Amygdala (tissue), 56 donors: ENCODE measurements around the gene APBA2.

ENCODE experiments used
- DNase-seq, 56 donors: peaks; one replicate each; lab custom pipeline; 2025; lab: John Stamatoyannopoulos, UW

Gene APBA2

DNA sequence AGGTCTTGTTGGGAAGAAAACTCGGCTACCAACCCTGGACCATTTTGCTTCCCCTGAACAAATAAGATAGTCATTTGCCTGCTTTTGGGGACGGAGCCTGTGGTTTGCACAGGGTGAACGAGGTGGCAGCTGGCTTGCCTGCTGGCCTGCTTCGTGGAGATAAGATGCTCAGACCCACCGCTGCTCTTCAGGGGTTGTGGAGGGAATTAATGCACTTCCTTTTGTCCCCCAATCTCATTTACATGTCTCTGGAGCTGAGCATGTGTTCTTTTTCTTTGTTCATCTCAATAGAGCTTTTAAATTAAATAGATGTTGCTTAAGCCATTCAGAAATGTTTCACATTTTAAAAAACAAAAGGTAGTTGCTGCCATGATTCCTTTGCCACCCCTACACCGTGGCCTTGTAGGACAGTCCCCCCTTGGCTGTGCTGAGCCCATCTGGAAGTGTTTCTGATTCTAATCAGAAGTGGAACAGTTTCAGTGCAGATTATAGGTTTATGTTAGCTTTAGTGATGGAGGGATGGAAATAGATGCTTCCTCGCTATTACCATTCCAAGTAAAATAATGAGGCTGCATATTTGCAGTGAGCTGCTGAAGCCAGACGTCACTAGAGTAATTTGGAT is 25.6 kb downstream of the APBA2 start:
- DNase-seq = no peak

DNA sequence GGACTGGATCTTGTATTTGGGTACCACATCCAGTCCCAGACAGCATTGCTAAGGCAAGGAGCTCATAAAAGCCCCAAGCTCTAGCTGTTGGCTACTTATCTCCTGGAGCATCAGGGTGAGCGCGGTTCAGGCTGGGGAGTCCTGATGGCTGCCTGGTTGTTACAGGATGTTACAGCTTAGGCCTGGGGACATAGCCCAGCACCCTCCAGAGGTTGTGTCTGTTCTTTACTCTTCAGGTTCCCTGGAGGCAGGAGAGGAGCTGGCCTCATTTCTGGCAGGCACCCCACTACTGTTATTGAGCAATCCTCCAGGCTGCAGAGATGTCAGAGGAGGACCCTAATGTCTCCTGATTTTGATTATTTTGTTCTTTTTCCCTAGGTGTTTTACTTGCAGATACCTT is 26.6 kb downstream of the APBA2 start:
- DNase-seq = no peak

DNA sequence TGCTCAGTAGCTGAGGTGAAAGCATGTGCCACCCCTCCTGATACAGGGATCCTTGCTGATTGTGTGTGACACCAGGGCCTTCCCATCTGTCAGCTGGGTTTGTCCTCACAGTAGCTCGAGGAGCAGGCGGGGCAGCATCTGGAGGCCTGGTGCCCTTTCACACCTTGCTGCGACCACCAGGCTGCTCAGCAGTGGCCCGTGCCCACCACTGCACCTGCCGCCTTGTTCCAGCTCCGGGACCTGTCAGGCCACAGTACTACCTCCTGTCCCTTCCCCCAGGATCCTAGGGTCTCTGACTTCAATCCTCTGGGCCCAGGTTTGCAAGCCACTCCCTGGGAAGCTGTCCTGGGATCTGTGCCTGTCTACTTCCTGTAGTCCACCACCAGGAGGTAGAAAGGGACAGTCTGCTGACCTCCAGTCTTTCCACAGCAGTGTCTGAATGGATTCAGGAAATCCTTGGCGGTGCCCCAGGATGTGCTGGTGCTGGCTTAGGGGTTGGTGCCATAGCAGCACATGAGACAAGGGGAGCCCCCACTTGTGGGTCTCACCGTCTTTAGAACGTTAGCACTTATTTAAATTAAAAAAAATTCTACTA is 27.5 kb downstream of the APBA2 start:
- no peak for DNase-seq

DNA sequence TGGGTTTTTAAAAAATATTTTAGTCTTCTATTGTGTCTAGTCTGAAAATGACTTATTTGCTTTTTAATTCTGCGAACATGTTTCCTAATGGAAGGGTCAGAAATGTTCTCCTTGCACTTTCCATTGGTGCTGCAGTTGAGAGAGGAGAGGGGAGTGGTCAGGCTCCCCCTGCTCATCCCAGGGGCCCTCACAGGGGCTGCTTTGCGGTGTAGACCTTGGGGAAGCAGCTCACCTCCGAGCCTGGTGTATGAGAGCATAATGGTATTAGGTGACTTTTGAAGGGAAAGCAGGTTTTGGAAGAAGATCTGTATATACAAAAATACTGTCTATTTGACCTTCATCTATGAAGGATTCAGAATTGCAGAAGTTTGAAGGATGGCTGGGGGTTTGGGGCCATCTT is 28.3 kb downstream of the APBA2 start:
- DNase-seq = no peak

DNA sequence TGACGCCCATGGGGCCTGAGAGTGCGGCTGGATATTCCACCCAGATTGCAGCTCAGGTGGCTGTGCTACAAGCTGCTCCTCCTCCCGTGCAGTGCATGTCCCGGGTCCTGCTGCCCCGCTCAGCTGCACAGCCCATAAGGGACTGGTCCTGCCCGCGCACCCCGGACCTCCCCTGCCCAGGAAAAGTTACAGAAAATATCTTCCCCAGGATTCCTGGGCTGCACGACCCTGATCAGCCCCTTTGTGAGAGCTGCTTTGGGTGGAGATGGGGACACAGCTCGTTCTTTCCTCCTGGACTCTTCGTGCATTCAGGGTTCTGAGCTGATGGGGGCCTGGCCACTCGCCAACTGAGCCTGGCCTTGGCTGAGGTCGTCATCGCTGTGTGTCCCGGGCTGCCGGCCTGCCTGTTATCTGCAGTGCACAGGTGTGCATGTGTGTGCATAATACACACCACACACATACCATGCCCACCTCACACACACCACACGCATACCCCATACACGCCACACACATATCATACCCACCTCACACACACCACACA is 28.8 kb downstream of the APBA2 start:
- no peak for DNase-seq

DNA sequence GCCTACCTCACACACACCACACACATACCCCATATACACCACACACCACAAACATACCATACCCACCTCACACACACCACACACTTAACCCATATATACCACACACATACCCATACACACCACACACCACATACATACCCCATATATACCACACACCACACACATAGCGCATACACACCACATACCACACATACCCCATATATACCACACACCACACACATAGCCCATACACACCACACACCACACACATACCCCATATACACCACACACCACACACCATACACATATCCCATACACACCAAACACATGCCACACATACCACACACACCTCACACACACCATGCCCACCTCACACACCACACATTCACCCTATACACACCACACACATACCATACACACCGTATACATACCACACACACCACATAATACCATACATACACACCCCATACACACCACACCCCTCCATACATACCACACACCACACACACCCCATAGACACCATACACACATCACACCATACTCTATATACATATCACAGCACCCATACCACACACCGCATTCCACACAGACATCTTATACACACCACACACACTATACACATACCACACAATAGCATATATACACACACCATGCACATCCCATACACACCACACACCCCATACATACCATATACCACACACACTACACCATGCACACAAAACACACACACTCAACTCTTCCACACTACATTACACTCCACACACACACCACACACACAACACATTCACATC is 29.5 kb downstream of the APBA2 start:
- no peak for DNase-seq

DNA sequence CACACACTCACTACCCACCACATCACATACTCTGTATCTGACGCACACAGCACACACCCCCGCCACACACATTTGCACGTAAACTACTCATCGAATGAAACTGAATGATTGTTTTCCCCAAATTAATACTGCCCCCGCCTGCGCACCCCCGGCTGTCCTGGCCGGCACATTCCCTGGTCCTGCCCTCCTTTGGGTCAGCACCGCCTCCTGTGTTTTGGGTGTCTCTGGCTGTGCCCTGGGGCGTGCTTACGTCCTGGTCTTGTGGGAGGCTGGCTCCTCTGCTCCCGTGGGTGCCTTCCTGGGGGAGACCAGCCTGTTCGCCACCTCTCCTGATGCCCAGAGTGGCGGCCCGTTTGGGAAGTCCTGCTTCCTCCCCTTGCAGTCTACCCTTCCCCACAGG is 30.2 kb downstream of the APBA2 start:
- no peak for DNase-seq

DNA sequence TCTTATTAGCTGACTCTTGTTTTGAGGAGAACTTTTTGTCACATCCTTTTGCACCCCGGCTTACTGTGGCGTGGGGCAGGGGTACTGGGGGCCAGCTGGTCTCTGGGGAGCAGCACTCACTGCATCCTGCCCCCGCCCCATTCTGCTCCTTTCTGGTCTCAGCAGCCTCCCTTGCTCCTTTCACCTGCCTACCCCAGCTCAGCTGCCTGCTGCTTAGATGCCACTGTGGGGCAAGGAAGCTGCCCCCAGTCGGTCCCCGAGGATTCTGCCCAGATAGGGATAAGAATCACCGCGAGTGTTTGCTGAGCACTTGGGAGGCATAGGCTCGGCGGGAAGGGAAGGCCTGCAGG is 32.0 kb downstream of the APBA2 start:
- DNase-seq = no peak

DNA sequence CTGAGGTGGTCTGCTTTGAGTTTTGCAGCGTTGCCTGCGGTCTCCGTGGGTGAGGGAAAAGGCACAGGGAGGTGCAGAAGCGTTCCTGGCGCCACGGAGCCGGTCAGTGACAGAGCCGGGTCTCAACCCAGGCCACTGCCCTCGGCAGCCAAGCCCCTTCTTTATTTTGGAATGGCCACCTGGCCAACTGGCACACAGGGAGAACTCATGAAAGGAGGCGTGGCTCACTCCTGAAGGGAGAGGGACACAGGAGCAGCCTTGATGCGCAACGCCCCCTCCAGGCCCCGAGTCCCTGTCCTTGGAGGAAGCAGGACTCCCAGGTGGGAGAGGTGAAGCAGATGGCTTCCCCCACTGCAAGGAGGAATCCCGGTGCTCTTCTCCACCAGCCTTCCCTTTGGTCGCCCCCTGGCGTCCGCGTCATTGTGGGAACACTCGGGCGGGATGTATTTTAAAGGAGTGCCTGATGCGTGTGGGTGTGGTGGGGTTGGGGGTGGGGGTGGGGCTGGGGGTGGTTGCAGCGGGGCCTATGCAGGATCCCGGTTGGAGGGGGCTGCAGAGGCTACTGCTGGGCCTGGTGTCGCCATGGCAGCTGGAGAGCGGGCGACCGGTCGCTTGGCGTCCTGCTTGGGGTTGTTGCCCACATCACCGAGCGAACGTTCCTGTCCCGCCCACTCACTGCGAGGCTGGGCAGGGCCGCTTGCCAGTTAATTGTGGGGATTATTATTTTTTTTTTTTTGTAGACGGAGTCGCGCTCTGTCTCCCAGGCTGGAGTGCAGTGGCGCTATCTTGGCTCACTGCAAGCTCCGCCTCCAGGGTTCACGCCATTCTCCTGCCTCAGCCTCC is 32.6 kb downstream of the APBA2 start:
- no peak for DNase-seq

DNA sequence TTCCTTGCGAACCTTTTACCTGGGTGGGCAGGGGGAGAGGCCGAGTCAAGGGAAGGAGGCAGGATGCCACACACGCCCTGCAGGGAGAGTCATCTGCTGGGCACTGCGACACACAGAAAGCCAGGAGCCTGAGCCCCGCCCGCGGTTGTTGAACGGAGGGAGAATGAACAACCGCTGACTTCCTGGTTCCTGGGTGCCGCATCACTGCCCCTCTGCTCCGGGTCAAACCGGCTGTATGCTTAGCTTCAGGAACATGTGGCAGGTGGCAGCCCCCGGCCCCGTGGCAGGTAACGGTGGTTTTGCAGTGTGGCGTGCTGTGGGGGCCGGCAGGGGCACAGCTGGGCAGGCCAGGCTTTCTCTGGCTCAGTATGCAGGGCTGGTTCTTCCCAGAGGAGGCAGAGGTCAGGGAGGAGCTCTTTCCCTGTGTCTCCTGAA is 33.4 kb downstream of the APBA2 start:
- DNase-seq = no peak

DNA sequence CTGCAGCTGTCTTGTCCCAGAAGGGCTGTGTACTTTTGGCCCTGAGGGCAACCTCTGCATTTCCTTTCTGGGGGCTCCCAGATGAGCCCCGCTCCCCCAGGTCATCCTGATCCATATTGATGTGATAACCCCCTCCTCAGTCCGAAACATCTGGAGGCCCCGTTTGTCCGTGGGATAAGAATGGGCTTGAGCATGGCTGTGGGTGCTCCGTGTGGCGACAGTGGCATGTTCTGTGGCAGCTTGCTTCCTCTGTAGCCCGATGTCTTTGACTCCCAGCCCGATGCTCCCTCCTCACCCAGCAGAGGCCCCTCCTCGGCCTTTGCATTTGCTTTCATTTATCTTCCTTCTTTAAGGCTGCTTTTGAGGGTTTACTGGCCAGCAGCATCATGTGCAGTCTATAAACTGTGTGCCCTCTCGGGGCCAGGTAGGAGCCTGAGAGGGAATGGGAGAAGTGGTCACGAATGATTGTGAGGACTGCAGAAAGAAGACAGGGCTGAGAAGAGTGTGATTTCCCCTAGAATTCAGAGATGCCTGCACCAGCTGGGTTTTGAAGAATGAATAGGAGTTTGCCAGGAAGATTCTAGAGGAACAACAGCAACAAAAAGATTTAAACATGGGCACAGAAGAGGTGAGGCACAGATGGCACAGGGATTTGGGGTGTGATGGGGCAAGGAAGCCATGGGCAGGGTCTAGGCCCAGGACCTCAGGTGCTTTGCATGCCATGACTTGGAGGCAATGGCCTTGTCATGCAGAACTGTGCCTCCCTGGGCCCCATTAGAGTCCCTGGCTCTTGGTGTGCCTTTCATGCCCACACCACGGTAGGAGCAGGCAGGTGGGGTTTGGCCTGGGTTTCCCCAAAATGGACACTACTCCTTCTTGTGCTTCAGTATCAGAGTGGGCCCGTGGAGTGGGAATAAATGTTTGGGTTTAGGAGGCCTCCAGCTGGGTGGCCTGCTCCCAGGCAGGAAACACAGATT is 34.2 kb downstream of the APBA2 start:
- no peak for DNase-seq

DNA sequence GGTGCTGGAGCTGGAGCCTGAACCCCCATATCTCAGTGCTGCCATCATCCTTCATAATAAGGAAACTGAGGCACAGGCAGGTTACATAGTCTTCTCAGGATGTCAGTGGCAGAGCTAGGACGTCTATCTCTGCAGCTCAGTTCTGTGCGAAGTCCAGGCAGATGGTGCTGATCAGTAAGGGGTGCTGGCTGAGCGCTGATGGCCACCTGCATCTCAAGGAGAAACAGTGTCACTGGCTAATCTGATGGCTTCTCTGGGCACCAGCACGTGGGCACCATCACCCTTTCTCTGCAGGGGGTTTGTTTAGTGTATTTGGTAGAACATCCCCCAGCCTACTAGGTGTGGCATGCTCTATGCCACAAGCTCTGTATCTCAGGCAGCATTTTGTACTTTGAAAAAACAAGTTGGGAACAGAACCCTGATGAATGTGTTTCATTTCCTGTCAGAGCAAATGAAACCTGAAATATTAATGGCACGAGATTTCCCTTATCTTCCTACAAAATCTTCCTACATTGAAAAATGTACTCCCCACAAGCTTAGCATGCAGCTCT is 35.1 kb downstream of the APBA2 start:
- no peak for DNase-seq

DNA sequence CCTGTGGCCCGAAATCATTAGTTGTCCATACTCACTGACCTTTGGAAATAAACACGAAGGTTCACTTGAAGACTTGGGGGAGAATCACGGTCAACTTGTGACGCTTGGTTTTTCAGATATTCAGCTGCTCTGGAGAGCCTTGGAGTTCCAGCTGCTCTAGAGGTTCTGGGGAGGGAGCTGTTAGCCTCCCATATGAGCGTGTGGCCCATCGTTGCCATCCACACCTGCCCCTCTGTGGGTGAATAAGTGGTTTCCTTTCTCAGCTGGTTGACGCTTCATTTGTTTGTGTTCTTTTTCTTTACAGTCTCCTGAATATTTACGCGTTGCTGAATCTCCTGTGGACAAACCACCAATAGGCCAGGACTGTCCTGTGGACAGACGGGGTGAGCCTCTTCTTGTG is 35.6 kb downstream of the APBA2 start:
- DNase-seq = no peak

DNA sequence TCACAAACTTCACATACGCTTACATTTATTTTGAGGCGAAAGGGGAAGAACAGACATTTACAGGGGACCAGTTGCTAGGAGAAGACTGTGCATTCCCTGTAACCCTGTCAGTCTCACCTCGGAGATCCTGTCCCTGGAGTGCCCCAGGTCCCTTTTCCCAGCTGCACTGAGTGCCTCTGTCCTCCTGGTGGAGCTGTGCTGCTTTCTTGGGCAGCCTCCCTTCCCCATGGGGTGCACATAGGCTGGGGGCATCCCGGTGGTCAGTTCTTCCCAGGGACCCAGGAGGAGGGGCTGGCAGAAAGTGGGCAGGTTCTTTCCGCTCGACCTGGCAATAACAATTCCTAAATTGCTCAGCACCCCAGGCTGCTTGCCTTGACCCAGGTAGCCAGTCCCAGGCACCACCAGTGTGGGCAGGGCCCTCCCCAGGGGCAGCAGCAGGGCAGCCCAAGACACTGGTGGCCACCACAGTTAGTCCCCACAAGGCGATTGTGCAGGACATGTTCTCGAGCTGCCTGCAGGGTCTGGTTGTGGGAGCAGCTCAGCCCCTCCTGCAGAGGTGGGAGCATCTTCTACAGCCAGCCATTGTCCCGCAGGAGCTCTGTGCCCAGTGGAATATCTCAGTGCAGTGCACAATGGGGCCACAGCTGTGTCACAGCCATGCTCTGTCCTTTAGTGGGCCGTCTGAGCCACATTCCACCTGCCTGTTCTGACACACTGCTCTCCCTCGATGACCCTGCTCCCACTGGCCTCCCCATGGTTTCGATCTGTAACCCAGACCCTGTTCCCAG is 36.3 kb downstream of the APBA2 start:
- DNase-seq = peak in 3 of 56 donors; percentile 17 to 31 (median 26)

DNA sequence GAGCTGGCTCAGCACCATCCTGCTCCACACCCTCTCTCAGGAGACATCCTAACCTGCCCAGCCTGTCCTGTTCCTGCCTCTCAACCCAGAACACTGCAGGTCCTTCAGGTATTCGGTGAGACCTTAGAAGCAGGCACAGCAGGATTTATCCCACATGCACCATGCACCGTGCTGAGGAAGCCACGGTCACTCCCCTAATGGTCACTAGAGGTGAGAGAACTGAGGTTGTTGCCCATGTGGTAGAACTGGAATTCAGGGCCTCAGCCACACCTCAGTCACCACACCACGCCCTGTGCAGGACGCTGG is 36.9 kb downstream of the APBA2 start:
- no peak for DNase-seq

DNA sequence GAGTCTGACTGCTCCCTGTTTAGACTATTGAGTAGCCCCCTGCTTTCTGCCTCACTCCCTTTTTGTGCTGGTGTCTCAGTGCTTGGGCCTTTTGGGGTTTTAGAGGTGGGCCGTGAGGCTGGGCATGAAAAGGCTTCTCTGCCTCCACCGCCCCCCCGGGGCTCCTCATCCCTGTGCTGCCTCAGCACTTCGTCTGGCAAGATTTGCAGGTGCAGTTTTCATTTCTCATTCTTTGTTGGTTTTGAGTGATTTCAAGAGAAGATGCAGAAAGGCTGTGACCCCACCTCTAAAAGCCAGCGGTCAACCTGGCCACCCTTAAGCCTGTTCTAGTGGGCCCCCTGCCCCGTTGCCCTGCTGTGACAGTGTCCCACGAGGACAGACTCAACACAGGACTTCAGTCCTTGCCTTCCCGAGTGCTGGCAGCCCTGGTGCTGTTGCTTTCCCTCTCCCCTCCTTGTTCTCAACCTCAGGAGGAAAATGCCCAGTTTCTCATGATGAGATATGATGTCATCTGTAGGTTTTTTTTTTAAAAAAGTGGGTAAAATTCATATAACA is 38.0 kb downstream of the APBA2 start:
- DNase-seq = no peak

DNA sequence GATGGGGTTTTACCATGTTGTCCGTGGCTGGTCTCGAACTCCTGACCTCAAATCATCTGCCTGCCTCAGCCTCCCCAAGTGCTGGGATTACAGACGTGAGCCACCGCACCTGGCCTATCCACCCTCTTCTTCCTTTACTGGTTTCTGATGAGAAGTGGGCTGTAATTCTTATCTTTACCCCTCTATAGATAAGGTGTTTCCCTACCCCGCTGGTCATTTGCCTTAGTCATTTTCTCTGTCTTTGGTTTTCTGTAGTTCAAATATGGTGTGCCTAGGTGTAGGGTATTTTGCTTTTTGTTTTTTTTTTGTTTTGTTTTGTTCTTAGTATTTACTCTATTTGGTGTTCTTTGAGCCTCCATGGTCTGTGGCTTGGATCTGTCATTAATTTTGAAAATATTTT is 41.3 kb downstream of the APBA2 start:
- DNase-seq = no peak

DNA sequence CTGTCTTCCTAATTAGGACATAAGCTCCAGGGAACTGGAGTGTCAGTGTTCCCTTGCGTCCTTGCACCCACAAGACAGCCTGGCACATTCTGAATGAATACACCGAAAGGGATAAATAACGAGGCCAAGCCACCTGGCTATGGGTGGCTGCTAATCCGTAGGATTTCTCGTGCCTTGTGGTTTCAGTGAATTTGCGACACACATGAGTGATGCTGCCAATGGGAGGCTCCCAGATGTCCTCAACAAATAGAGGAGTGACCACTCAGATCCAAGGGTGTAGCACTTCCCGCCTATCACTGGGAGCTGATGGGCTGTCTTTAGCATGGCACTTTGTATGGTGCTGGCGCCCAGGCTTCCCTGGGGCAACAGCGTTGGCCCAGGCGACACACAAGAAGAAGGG is 43.4 kb downstream of the APBA2 start:
- no peak for DNase-seq

DNA sequence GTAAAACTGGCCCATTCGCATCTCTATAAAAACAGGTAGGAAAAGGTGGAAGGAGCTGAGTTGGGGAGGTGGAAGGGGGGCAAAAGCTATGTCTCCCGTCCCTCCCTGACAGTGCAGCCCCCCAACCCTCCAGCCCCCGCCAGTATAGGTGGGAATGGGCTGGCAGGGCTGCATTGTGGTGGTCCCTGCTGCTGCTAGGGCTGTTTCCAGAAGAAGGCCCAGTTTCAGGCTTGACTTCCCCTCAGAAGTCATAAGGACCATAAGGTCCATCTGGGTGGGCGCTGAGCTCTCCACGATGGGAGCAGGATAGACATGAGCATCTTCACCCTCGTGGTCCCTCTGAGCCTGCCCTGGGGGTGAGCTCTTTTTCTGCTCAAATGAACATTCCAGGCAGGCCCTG is 44.2 kb downstream of the APBA2 start:
- DNase-seq = no peak
